OCI-LY1 (cell line): ENCODE data around the gene HOXD13.

Source experiments
- H2AFZ ChIP-seq: fragments of 200-600 bp; sonication (generic), shearing (Covaris generic); 2 replicates; pipeline ENCODE4 v1.6.0; 2014; ENCODE audit warnings: antibody characterized with exemption, mild to moderate bottlenecking, low read length
- H3F3A ChIP-seq: fragments of 200-600 bp; sonication (generic), shearing (Covaris generic); 2 replicates; pipeline ENCODE4 v1.6.0; 2014; ENCODE audit warnings: mild to moderate bottlenecking, antibody characterized with exemption, low read length, moderate library complexity; ENCODE audit not compliant: insufficient read depth
- H3K27ac ChIP-seq: fragments of 200-600 bp; sonication (generic); 2 replicates; pipeline ENCODE4 v1.5.1; 2014; ENCODE audit warnings: low read length, mixed run types, mild to moderate bottlenecking, low read depth; ENCODE audit not compliant: poor library complexity, severe bottlenecking
- H3K27me3 ChIP-seq: fragments of 200-600 bp; sonication (generic); 2 replicates; pipeline ENCODE4 v1.6.0; 2014; ENCODE audit warnings: antibody characterized with exemption, mild to moderate bottlenecking, low read length, moderate library complexity; ENCODE audit not compliant: insufficient read depth
- H3K36me3 ChIP-seq: fragments of 200-600 bp; sonication (generic); 2 replicates; pipeline ENCODE4 v1.6.1; 2014; ENCODE audit warnings: mild to moderate bottlenecking, antibody characterized with exemption, low read length, moderate library complexity, mixed read lengths; ENCODE audit not compliant: insufficient read depth
- H3K4me1 ChIP-seq: fragments of 200-600 bp; sonication (generic); 2 replicates; pipeline ENCODE4 v1.5.1; 2014; ENCODE audit warnings: mild to moderate bottlenecking, low read length, moderate library complexity; ENCODE audit not compliant: insufficient read depth, severe bottlenecking
- H3K4me2 ChIP-seq: fragments of 200-600 bp; sonication (generic), shearing (Covaris generic); 2 replicates; pipeline ENCODE4 v1.6.1; 2014; ENCODE audit warnings: low read length
- H3K4me3 ChIP-seq: fragments of 200-600 bp; sonication (generic); 2 replicates; pipeline ENCODE4 v1.5.1; 2014; ENCODE audit warnings: low read length, low read depth, mild to moderate bottlenecking, mixed read lengths; ENCODE audit not compliant: poor library complexity, severe bottlenecking
- H3K79me2 ChIP-seq: fragments of 200-600 bp; shearing (Covaris generic); 2 replicates; pipeline ENCODE4 v1.6.1; 2016; ENCODE audit warnings: mixed run types, low read length, mixed read lengths; ENCODE audit not compliant: insufficient read depth
- H3K9ac ChIP-seq: fragments of 200-600 bp; sonication (generic), shearing (Covaris generic); 2 replicates; pipeline ENCODE4 v1.6.1; 2014; ENCODE audit warnings: mild to moderate bottlenecking, low read length, mixed read lengths
- H3K9me2 ChIP-seq: fragments of 200-600 bp; sonication (generic), shearing (Covaris generic); 2 replicates; pipeline ENCODE4 v1.6.1; 2014; ENCODE audit warnings: low read depth, mild to moderate bottlenecking, low read length, mixed read lengths
- H3K9me3 ChIP-seq: fragments of 200-600 bp; shearing (Covaris generic); 2 replicates; pipeline ENCODE4 v1.6.1; 2014; ENCODE audit warnings: low read length, mixed read lengths
- H4K20me1 ChIP-seq: fragments of 200-600 bp; sonication (generic), shearing (Covaris generic); 2 replicates; pipeline ENCODE4 v1.6.0; 2016; ENCODE audit warnings: mild to moderate bottlenecking, low read length; ENCODE audit not compliant: insufficient read depth
- CTCF ChIP-seq: fragments of 200-600 bp; sonication (generic), shearing (Covaris generic); IDR thresholded peaks from 2 replicates; pipeline ENCODE4 v1.5.1; 2017; ENCODE audit warnings: mild to moderate bottlenecking, antibody characterized with exemption, low read length, moderate library complexity, mixed read lengths
- EZH2 ChIP-seq: fragments of 200-600 bp; sonication (generic), shearing (Covaris generic); IDR thresholded peaks from 2 replicates; pipeline ENCODE4 v1.8.0; 2017; ENCODE audit warnings: borderline replicate concordance, mixed run types, mild to moderate bottlenecking, antibody characterized with exemption, low read length, moderate library complexity, mixed read lengths

HOXD13 gene

GRCh38 chr2:176138923-176139660 lies 46.6 kb downstream of the HOXD13 start:
- Histone ChIP-seq H3K4me1 (peaks cover 5% of the 10 kb centered on the region), H3K9me2 (no peaks in the 10 kb centered on the region), H3K27ac (no peak overlapping the region), H3K9ac (no peak overlapping the region), H3K79me2 (no peaks in the 10 kb centered on the region), H3K4me2 (no peak overlapping the region), H3F3A (no peaks in the 10 kb centered on the region), H4K20me1 (no peaks in the 10 kb centered on the region), H3K4me3 (no peak overlapping the region), H3K9me3 (no peaks in the 10 kb centered on the region), H2AFZ (no peak overlapping the region), H3K36me3 (no peaks in the 10 kb centered on the region), H3K27me3 (no peaks in the 10 kb centered on the region)
- TF ChIP-seq CTCF (no peak), EZH2 (no peak)

GRCh38 chr2:176139661-176140512 lies 47.4 kb downstream of the HOXD13 start:
- H3K4me2 ChIP-seq: peak overlapping the region; percentile 69
- H3K4me1 ChIP-seq: peaks cover 5% of the 10 kb centered on the region
- peak overlapping the region; percentile 47; the same call in 1 of the 2 replicates for H3K9ac ChIP-seq
- no peak overlapping the region for H3K27ac ChIP-seq
- H2AFZ ChIP-seq: peak overlapping the region; percentile 84; the same call in 1 of the 2 replicates
- no peaks in the 10 kb centered on the region for H3K79me2 ChIP-seq
- no peaks in the 10 kb centered on the region for H3F3A ChIP-seq
- TF ChIP-seq EZH2 (no peak), CTCF (no peak)
- H3K36me3 ChIP-seq: no peaks in the 10 kb centered on the region
- no peaks in the 10 kb centered on the region for H3K9me3 ChIP-seq
- H3K9me2 ChIP-seq: no peaks in the 10 kb centered on the region
- no peaks in the 10 kb centered on the region for H4K20me1 ChIP-seq
- H3K27me3 ChIP-seq: no peaks in the 10 kb centered on the region
- peak overlapping the region; percentile 60 for H3K4me3 ChIP-seq

GRCh38 chr2:176140513-176141317 lies 48.2 kb downstream of the HOXD13 start:
- H3K9me2 ChIP-seq: no peaks in the 10 kb centered on the region
- no peaks in the 10 kb centered on the region for H3F3A ChIP-seq
- no peaks in the 10 kb centered on the region for H3K36me3 ChIP-seq
- H3K27me3 ChIP-seq: 0 out of 2 replicates have a peak, but pooled peaks cover under 1% of the 10 kb centered on the region
- no peak overlapping the region for H3K27ac ChIP-seq
- no peaks in the 10 kb centered on the region for H4K20me1 ChIP-seq
- H3K9me3 ChIP-seq: no peaks in the 10 kb centered on the region
- H3K4me1 ChIP-seq: peaks cover 5% of the 10 kb centered on the region
- peak overlapping the region; percentile 84; the same call in 1 of the 2 replicates for H2AFZ ChIP-seq
- H3K9ac ChIP-seq: peak overlapping the region; percentile 65; the same call in 1 of the 2 replicates
- H3K79me2 ChIP-seq: no peaks in the 10 kb centered on the region
- H3K4me2 ChIP-seq: peak overlapping the region; percentile 69
- TF ChIP-seq EZH2: no peak
- peak; percentile 94 for TF ChIP-seq CTCF
- peak overlapping the region; percentile 60 for H3K4me3 ChIP-seq
